Stimulated activated naive CD8-positive, alpha-beta T cell treated with anti-CD3 and anti-CD28 coated beads, Interleukin-15, amount 100 ng/mL, for 72 hours (primary cell): ENCODE data around the gene NECTIN3.

ENCODE experiments used
- ATAC-seq: fragments of 150-1000 bp; cut with Tn5 transposase; 2 replicates; pipeline ENCODE4 v1.10.0; 2021; ENCODE audit warnings: mild to moderate bottlenecking, moderate library complexity
- DNase-seq, 2 donors: peaks; one replicate each; pipeline ENCODE4 v3.0.0; 2021 to 2022
- H3K27ac Mint-ChIP-seq, 2 donors: one replicate each; pipeline ENCODE4 v1.8.0; 2022; ENCODE audit warnings: mild to moderate bottlenecking in 2 of 2, mixed read lengths in 2 of 2, moderate library complexity in 2 of 2
- H3K27me3 Mint-ChIP-seq: one replicate; pipeline ENCODE4 v1.8.0; 2022; ENCODE audit warnings: mixed read lengths
- H3K4me1 Mint-ChIP-seq: one replicate; pipeline ENCODE4 v1.8.0; 2022; ENCODE audit warnings: mild to moderate bottlenecking, mixed read lengths
- H3K4me3 Mint-ChIP-seq, 2 donors: one replicate each; pipeline ENCODE4 v1.8.0; 2022; ENCODE audit warnings: mild to moderate bottlenecking in 2 of 2, mixed read lengths in 2 of 2, moderate library complexity in 1 of 2
- H3K9me3 Mint-ChIP-seq, 2 donors: one replicate each; pipeline ENCODE4 v1.8.0; 2022; ENCODE audit warnings: mixed read lengths in 2 of 2

NECTIN3 gene

GRCh38 chr3:111070772-111071256 lies 802 bp upstream of the NECTIN3 start:
- Mint-ChIP-seq H3K9me3 (no peaks in the 10 kb centered on the region), H3K27ac (peak overlapping the region in 1 of 2 donors; percentile 89), H3K27me3 (peaks cover 59% of the 10 kb centered on the region), H3K4me3 (peak overlapping the region; percentile 85 to 97), H3K4me1 (peaks cover 28% of the 10 kb centered on the region)
- ATAC-seq (peak; percentile 6), DNase-seq (peak; percentile 16 to 35)

GRCh38 chr3:111072031-111072921 lies 660 bp downstream of the NECTIN3 start:
- ATAC-seq (peak; percentile 55), DNase-seq (peak; percentile 33 to 40)
- peaks cover 60% of the 10 kb centered on the region for H3K27me3 Mint-ChIP-seq
- peak overlapping the region; percentile 85 to 89 for H3K4me3 Mint-ChIP-seq
- no peaks in the 10 kb centered on the region for H3K9me3 Mint-ChIP-seq
- H3K4me1 Mint-ChIP-seq = peaks cover 28% of the 10 kb centered on the region
- H3K27ac Mint-ChIP-seq = peak overlapping the region; percentile 72 to 87

- DNase-seq (no peak), ATAC-seq (no peak)
- Mint-ChIP-seq H3K27ac (no peak overlapping the region), H3K9me3 (no peaks in the 10 kb centered on the region), H3K27me3 (peaks cover 53% of the 10 kb centered on the region), H3K4me3 (peak overlapping the region; percentile 85 to 89), H3K4me1 (peaks cover 28% of the 10 kb centered on the region)
Measured at GRCh38 chr3:111073218-111073617, 1.6 kb downstream of the NECTIN3 start.

GRCh38 chr3:111076732-111077131 lies 5.1 kb downstream of the NECTIN3 start:
- no peak for ATAC-seq
- Mint-ChIP-seq H3K4me3 (no peak overlapping the region), H3K4me1 (peaks cover 15% of the 10 kb centered on the region)

GRCh38 chr3:111077369-111077768 lies 5.8 kb downstream of the NECTIN3 start:
- Mint-ChIP-seq H3K27ac (no peak overlapping the region), H3K9me3 (no peaks in the 10 kb centered on the region), H3K4me1 (peaks cover 14% of the 10 kb centered on the region), H3K27me3 (peaks cover 35% of the 10 kb centered on the region), H3K4me3 (no peak overlapping the region)
- ATAC-seq (no peak), DNase-seq (no peak)

More at GRCh38 chr3:111076732-111077131, 5.1 kb downstream of the NECTIN3 start:
- H3K9me3 Mint-ChIP-seq = no peaks in the 10 kb centered on the region
- no peak overlapping the region for H3K27ac Mint-ChIP-seq
- H3K27me3 Mint-ChIP-seq = peaks cover 37% of the 10 kb centered on the region
- DNase-seq = no peak

- no peak for ATAC-seq
Measured at GRCh38 chr3:111080413-111080812, 8.8 kb downstream of the NECTIN3 start.

GRCh38 chr3:111081008-111081545 lies 9.5 kb downstream of the NECTIN3 start:
- no peaks in the 10 kb centered on the region for H3K9me3 Mint-ChIP-seq
- no peaks in the 10 kb centered on the region for H3K27me3 Mint-ChIP-seq
- ATAC-seq (no peak), DNase-seq (no peak)
- H3K4me1 Mint-ChIP-seq = no peaks in the 10 kb centered on the region
- no peak overlapping the region for H3K4me3 Mint-ChIP-seq
- H3K27ac Mint-ChIP-seq = no peak overlapping the region

More at GRCh38 chr3:111080413-111080812, 8.8 kb downstream of the NECTIN3 start:
- Mint-ChIP-seq H3K4me3 (no peak overlapping the region), H3K9me3 (no peaks in the 10 kb centered on the region), H3K27ac (no peak overlapping the region), H3K27me3 (peaks cover 5% of the 10 kb centered on the region), H3K4me1 (no peaks in the 10 kb centered on the region)
- no peak for DNase-seq

GRCh38 chr3:111084911-111085310 lies 13.3 kb downstream of the NECTIN3 start:
- DNase-seq (no peak), ATAC-seq (no peak)
- Mint-ChIP-seq H3K4me1 (no peaks in the 10 kb centered on the region), H3K27ac (no peak overlapping the region), H3K9me3 (no peaks in the 10 kb centered on the region), H3K27me3 (no peaks in the 10 kb centered on the region), H3K4me3 (no peak overlapping the region)

- DNase-seq (no peak), ATAC-seq (no peak)
- Mint-ChIP-seq H3K9me3 (no peaks in the 10 kb centered on the region), H3K4me1 (no peaks in the 10 kb centered on the region), H3K4me3 (no peak overlapping the region), H3K27me3 (no peaks in the 10 kb centered on the region), H3K27ac (no peak overlapping the region)
Measured at GRCh38 chr3:111087924-111088469, 16.4 kb downstream of the NECTIN3 start.

GRCh38 chr3:111096487-111097209 lies 25.0 kb downstream of the NECTIN3 start:
- DNase-seq = no peak
- no peaks in the 10 kb centered on the region for H3K4me1 Mint-ChIP-seq
- peaks cover 21 to 24% of the 10 kb centered on the region in 2 donors for H3K9me3 Mint-ChIP-seq
- no peak for ATAC-seq
- no peaks in the 10 kb centered on the region for H3K27me3 Mint-ChIP-seq
- no peak overlapping the region for H3K4me3 Mint-ChIP-seq
- no peak overlapping the region for H3K27ac Mint-ChIP-seq

- DNase-seq = no peak
- Mint-ChIP-seq H3K27me3 (peaks cover 9% of the 10 kb centered on the region), H3K27ac (no peak overlapping the region), H3K9me3 (no peaks in the 10 kb centered on the region), H3K4me3 (no peak overlapping the region), H3K4me1 (no peaks in the 10 kb centered on the region)
- no peak for ATAC-seq
Measured at GRCh38 chr3:111103807-111104206, 32.2 kb downstream of the NECTIN3 start.

- no peak overlapping the region for H3K4me3 Mint-ChIP-seq
- H3K27me3 Mint-ChIP-seq = peaks cover 6% of the 10 kb centered on the region
- no peak for ATAC-seq
- DNase-seq = no peak
- no peak overlapping the region for H3K27ac Mint-ChIP-seq
- H3K4me1 Mint-ChIP-seq = no peaks in the 10 kb centered on the region
- H3K9me3 Mint-ChIP-seq = no peaks in the 10 kb centered on the region
Measured at GRCh38 chr3:111106993-111107661, 35.5 kb downstream of the NECTIN3 start.

GRCh38 chr3:111107662-111108035 lies 36.0 kb downstream of the NECTIN3 start:
- Mint-ChIP-seq H3K4me3 (no peak overlapping the region), H3K27me3 (peaks cover under 1% of the 10 kb centered on the region), H3K9me3 (no peaks in the 10 kb centered on the region), H3K4me1 (no peaks in the 10 kb centered on the region), H3K27ac (no peak overlapping the region)
- DNase-seq (no peak), ATAC-seq (no peak)

- Mint-ChIP-seq H3K9me3 (no peaks in the 10 kb centered on the region), H3K27ac (no peak overlapping the region), H3K27me3 (no peaks in the 10 kb centered on the region), H3K4me1 (no peaks in the 10 kb centered on the region), H3K4me3 (no peak overlapping the region)
- no peak for ATAC-seq
- no peak for DNase-seq
Measured at GRCh38 chr3:111112913-111113312, 41.3 kb downstream of the NECTIN3 start.

- Mint-ChIP-seq H3K27ac (no peak overlapping the region), H3K27me3 (no peaks in the 10 kb centered on the region)
- ATAC-seq = no peak
Measured at GRCh38 chr3:111128884-111129283, 57.3 kb downstream of the NECTIN3 start.

More at GRCh38 chr3:111128884-111129283, 57.3 kb downstream of the NECTIN3 start:
- DNase-seq = no peak
- no peaks in the 10 kb centered on the region for H3K9me3 Mint-ChIP-seq
- no peak overlapping the region for H3K4me3 Mint-ChIP-seq
- no peaks in the 10 kb centered on the region for H3K4me1 Mint-ChIP-seq
